ENCODE results near the gene GTF2F2. TPM values are rescaled to one million over a fixed set of nuclear protein-coding genes. Genes with fewer than 3 reads are reported as not detected.

The GTF2F2 gene
- total RNA-seq, 1 experiment from 2014 or later = 33.8 TPM

- TF ChIP-seq ZNF425 (CRISPR knock-in tag; conservative IDR thresholded peaks at IDR 0.05) (no peak), FOXK1 (CRISPR knock-in tag; IDR thresholded peaks at IDR 0.05) (no peak), NR1H2 (CRISPR knock-in tag; IDR thresholded peaks at IDR 0.05) (no peak), ARID4B (CRISPR knock-in tag; IDR thresholded peaks at IDR 0.05; ENCODE audit: borderline replicate concordance) (no peak), ZNF532 (CRISPR knock-in tag; IDR thresholded peaks at IDR 0.05; ENCODE audit: borderline replicate concordance) (no peak), ZNF317 (CRISPR knock-in tag; IDR thresholded peaks at IDR 0.05; ENCODE audit: borderline replicate concordance, low read depth) (no peak), CTCF (IDR thresholded peaks at IDR 0.05) (no peak), ATF6 (CRISPR knock-in tag; IDR thresholded peaks at IDR 0.05) (no peak), CREM (CRISPR knock-in tag; IDR thresholded peaks at IDR 0.05) (no peak)
These were observed 102.2 kb downstream of the GTF2F2 start (continued) for GRCh38 chr13:45222516-45222915.

- CTCF ChIA-PET = no interaction called here
- no peak for DNase-seq (ENCODE audit: low spot score)
- Mint-ChIP-seq H3K4me1 (peaks cover 41% of the 10 kb centered on the region), H3K36me3 (no peaks in the 10 kb centered on the region), H3K27ac (no peak overlapping the region), H3K9me3 (no peaks in the 10 kb centered on the region), H3K27me3 (ENCODE audit: low read depth) (no peaks in the 10 kb centered on the region), H3K4me3 (no peak overlapping the region)
- POLR2A ChIA-PET = interaction anchor here (0.6 kb wide), 1 partner anchor 564 kb away, joined by 6 read pairs; no protein-coding TSS in a partner anchor
- no peak for ATAC-seq
- no peak for TF ChIP-seq CREB1 (CRISPR knock-in tag; IDR thresholded peaks at IDR 0.05)
- no peak for TF ChIP-seq FOXJ3 (CRISPR knock-in tag; IDR thresholded peaks at IDR 0.05; ENCODE audit: borderline replicate concordance)
- TF ChIP-seq RORB (CRISPR knock-in tag; IDR thresholded peaks at IDR 0.05) = no peak
- no peak for TF ChIP-seq ZNF396 (CRISPR knock-in tag; IDR thresholded peaks at IDR 0.05; ENCODE audit: borderline replicate concordance)
- TF ChIP-seq TEAD4 (CRISPR knock-in tag; IDR thresholded peaks at IDR 0.05) = no peak
- no peak for TF ChIP-seq ATF3 (CRISPR knock-in tag; conservative IDR thresholded peaks at IDR 0.05)
- TF ChIP-seq ATF1 (CRISPR knock-in tag; IDR thresholded peaks at IDR 0.05) = no peak
- no peak for TF ChIP-seq ZSCAN18 (CRISPR knock-in tag; IDR thresholded peaks at IDR 0.05)
- TF ChIP-seq ZNF121 (CRISPR knock-in tag; IDR thresholded peaks at IDR 0.05) = no peak
- no peak for TF ChIP-seq FOXP1 (CRISPR knock-in tag; IDR thresholded peaks at IDR 0.05; ENCODE audit: borderline replicate concordance)
- no peak for TF ChIP-seq TEAD1 (CRISPR knock-in tag; IDR thresholded peaks at IDR 0.05)
These were observed 102.6 kb downstream of the GTF2F2 start for GRCh38 chr13:45222919-45223318.

Data from WTC11 (cell line).